SK-N-MC (cell line): ENCODE results near the gene SORBS2.

Experiments
- EZH2 ChIP-seq: fragments of 200-600 bp; sonication (generic); IDR thresholded peaks from one replicate; pipeline ENCODE4 v1.6.1; 2017; ENCODE audit warnings: antibody characterized with exemption
- FOXP2 ChIP-seq: optimal IDR thresholded peaks from 2 replicates; pipeline ENCODE3; 2011; ENCODE audit warnings: mild to moderate bottlenecking, moderate library complexity; ENCODE audit not compliant: insufficient read depth; ENCODE audit errors: extremely low read length, control extremely low read depth
- POLR2AphosphoS5 ChIP-seq: IDR thresholded peaks from 2 replicates; pipeline ENCODE4 v1.6.1; 2012; ENCODE audit warnings: mild to moderate bottlenecking, low read depth, low read length, borderline replicate concordance

DNA sequence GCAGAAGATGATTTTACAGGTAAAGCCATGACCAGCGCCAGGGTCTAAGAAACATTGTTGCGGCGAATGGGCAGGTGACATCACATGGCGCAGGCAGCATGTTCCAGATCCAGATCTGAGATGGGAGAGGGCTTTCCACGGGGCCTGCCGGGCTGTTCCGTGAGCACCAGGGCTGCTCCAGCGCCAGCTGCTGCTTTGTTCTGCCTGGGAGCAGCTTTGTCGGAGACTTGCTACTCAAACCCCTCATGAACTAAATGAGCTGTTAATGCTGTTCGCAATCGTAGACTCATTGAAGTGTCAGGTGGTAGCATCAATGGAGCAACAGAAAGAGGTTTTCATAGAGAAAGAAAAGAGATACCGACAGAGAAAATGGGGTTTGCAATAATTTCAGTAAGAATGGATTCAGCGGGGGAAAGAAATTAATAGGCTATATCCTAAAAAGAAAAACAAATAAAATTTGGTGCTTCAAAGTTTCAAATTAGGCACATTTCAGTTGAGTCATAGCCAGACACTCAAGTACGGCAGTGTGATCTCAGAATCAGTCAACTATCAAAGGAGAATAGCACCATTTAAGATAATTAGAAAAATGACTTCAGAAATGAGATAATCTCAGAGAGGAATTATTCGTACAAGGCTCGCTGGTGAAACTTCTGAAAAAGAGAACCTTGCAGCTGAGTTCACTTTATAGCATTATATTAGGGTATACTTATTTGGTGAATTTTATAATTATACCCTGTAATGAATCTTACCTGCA, 23.9 kb downstream of the SORBS2 start:
- TF ChIP-seq POLR2AphosphoS5 (no peak), EZH2 (peak; percentile 21), FOXP2 (no peak)
